ENCODE results near the gene FFAR3.

DNA sequence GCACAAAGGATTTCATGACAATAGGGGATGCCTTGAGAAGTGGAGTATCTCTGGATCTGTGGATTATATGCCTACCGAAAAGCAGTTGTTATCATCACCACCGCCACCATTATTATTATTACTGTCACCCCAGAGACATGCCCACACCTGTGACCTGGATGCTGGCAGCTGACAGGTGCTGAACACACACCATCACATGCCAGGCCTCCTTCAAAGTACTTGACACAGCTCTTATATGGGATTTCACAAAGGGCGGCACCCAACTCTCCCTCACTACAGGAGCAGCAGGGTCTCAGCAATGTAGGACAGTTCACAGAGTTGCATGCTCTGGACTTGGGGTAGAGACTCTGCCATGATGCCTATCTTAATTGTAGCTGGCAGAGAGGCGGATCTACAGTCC lies 7.0 kb downstream of the FFAR3 start:
- TF ChIP-seq, protein P1, sequence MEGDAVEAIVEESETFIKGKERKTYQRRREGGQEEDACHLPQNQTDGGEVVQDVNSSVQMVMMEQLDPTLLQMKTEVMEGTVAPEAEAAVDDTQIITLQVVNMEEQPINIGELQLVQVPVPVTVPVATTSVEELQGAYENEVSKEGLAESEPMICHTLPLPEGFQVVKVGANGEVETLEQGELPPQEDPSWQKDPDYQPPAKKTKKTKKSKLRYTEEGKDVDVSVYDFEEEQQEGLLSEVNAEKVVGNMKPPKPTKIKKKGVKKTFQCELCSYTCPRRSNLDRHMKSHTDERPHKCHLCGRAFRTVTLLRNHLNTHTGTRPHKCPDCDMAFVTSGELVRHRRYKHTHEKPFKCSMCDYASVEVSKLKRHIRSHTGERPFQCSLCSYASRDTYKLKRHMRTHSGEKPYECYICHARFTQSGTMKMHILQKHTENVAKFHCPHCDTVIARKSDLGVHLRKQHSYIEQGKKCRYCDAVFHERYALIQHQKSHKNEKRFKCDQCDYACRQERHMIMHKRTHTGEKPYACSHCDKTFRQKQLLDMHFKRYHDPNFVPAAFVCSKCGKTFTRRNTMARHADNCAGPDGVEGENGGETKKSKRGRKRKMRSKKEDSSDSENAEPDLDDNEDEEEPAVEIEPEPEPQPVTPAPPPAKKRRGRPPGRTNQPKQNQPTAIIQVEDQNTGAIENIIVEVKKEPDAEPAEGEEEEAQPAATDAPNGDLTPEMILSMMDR (IDR thresholded peaks at IDR 0.05), result no peak
- TF ChIP-seq POLR2A (IDR thresholded peaks at IDR 0.05) (no peak), EP300 (IDR thresholded peaks at IDR 0.05) (no peak), POLR2AphosphoS5 (IDR thresholded peaks at IDR 0.05) (no peak)

Data from sigmoid colon (tissue), 4 donors.